ENCODE data around the gene BTBD9. TPM values are rescaled to one million over a fixed set of nuclear protein-coding genes. Genes with fewer than 3 reads are reported as not detected.

The BTBD9 gene
- total and polyA plus RNA-seq, 5 donors from 2014 or later: 11.6 to 79.7 (median 16.7) TPM

DNA sequence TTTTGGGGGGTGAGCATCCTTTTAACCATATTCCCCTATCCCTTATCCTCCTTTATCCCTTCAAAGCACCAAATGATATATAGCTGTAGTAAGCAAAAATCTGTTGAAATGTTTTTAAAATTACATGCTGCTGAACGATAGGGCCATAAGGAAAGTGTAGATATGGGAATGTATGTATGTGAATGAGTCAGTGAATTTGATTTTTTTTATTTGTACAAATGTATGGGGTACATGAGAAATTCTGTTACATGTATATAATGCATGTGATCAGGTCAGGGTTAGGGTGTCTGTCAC is 493.0 kb downstream of the BTBD9 start:
- Histone ChIP-seq H3K4me3 (ENCODE audit: low read depth, low read length) (no peak overlapping the region), H3K36me3 (ENCODE audit: control insufficient read depth, insufficient read depth, low read length) (peaks cover 18% of the 10 kb centered on the region), H3K9me3 (ENCODE audit: control insufficient read depth in 2 of 2, low read length in 2 of 2) (no peaks in the 10 kb centered on the region), H3K27me3 (ENCODE audit: control insufficient read depth, insufficient read depth, low read length) (no peaks in the 10 kb centered on the region), H3K4me1 (ENCODE audit: control insufficient read depth, insufficient read depth, low read length, poor library complexity, severe bottlenecking) (no peaks in the 10 kb centered on the region), H3K27ac (ENCODE audit: insufficient read depth, low read length, poor library complexity, severe bottlenecking) (no peak overlapping the region)
- H3K27ac Mint-ChIP-seq: no peak overlapping the region
- ATAC-seq (ENCODE audit: low read depth in 2 of 2) (no peak), DNase-seq (no peak)
- peaks cover 14 to 17% (median 16%) of the 10 kb centered on the region in 4 donors for H3K4me1 Mint-ChIP-seq
- H3K27me3 Mint-ChIP-seq: no peaks in the 10 kb centered on the region
- H3K4me3 Mint-ChIP-seq: no peak overlapping the region
- H3K36me3 Mint-ChIP-seq: peaks cover 20% of the 10 kb centered on the region
- no peaks in the 10 kb centered on the region for H3K9me3 Mint-ChIP-seq

GRCh38 chr6:38146021-38146733 is 493.6 kb downstream of the BTBD9 start:
- peaks cover 18% of the 10 kb centered on the region for H3K36me3 ChIP-seq (ENCODE audit: control insufficient read depth, insufficient read depth, low read length)
- H3K9me3 ChIP-seq (ENCODE audit: control insufficient read depth in 2 of 2, low read length in 2 of 2): no peaks in the 10 kb centered on the region
- Mint-ChIP-seq H3K9me3 (no peaks in the 10 kb centered on the region), H3K27ac (peak overlapping the region in 1 of 3 donors; percentile 37), H3K36me3 (peaks cover 24% of the 10 kb centered on the region), H3K27me3 (no peaks in the 10 kb centered on the region), H3K4me3 (no peak overlapping the region), H3K4me1 (peaks cover 17 to 20% (median 18%) of the 10 kb centered on the region in 4 donors)
- H3K27ac ChIP-seq (ENCODE audit: insufficient read depth, low read length, poor library complexity, severe bottlenecking): no peak overlapping the region
- ATAC-seq (ENCODE audit: low read depth in 2 of 2): no peak
- H3K4me3 ChIP-seq (ENCODE audit: low read depth, low read length): no peak overlapping the region
- no peaks in the 10 kb centered on the region for H3K27me3 ChIP-seq (ENCODE audit: control insufficient read depth, insufficient read depth, low read length)
- no peak for DNase-seq
- H3K4me1 ChIP-seq (ENCODE audit: control insufficient read depth, insufficient read depth, low read length, poor library complexity, severe bottlenecking): no peaks in the 10 kb centered on the region

DNA sequence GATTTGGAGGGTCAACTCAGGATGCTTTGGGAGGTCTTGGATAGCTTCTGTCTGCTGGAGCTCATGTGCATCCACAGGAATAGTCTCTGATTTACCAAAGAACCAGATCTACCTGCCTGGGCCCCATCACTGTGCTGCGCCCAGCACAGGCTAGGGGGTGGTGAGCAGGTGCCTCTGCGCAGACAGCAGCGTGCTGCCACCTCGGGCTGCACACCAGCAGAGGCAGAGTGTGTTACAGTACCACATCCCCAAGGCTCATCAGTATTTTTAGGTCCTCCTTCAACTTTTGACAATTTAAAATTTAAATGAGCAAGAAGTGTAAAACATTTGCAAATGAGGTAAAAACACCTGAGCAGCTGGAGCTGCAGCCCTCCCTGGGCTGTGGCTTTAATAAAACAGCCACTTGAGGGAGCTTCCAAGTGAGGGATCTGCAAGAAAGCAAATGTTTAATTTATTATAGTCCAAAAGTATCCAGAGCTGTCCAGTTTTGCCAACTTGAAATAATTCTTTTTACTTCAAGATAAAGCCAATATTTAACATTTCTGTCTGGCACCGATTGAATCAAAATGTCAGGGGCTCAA is 495.3 kb downstream of the BTBD9 start:
- no peaks in the 10 kb centered on the region for H3K9me3 Mint-ChIP-seq
- no peak for ATAC-seq (ENCODE audit: low read depth in 2 of 2)
- peaks cover 18% of the 10 kb centered on the region for H3K36me3 ChIP-seq (ENCODE audit: control insufficient read depth, insufficient read depth, low read length)
- DNase-seq: no peak
- H3K9me3 ChIP-seq (ENCODE audit: control insufficient read depth in 2 of 2, low read length in 2 of 2): no peaks in the 10 kb centered on the region
- H3K27me3 ChIP-seq (ENCODE audit: control insufficient read depth, insufficient read depth, low read length): no peaks in the 10 kb centered on the region
- no peak overlapping the region for H3K4me3 Mint-ChIP-seq
- no peak overlapping the region for H3K4me3 ChIP-seq (ENCODE audit: low read depth, low read length)
- H3K27me3 Mint-ChIP-seq: no peaks in the 10 kb centered on the region
- H3K27ac ChIP-seq (ENCODE audit: insufficient read depth, low read length, poor library complexity, severe bottlenecking): no peak overlapping the region
- peaks cover 20 to 22% (median 21%) of the 10 kb centered on the region in 4 donors for H3K4me1 Mint-ChIP-seq
- no peaks in the 10 kb centered on the region for H3K4me1 ChIP-seq (ENCODE audit: control insufficient read depth, insufficient read depth, low read length, poor library complexity, severe bottlenecking)
- H3K27ac Mint-ChIP-seq: no peak overlapping the region
- H3K36me3 Mint-ChIP-seq: peaks cover 22% of the 10 kb centered on the region

GRCh38 chr6:38143191-38144150 is 496.3 kb downstream of the BTBD9 start:
- no peak for ATAC-seq (ENCODE audit: low read depth in 2 of 2)
- H3K4me3 Mint-ChIP-seq: no peak overlapping the region
- no peaks in the 10 kb centered on the region for H3K9me3 Mint-ChIP-seq
- no peaks in the 10 kb centered on the region for H3K9me3 ChIP-seq (ENCODE audit: control insufficient read depth in 2 of 2, low read length in 2 of 2)
- H3K27ac Mint-ChIP-seq: peak overlapping the region; percentile 33 to 72 (median 70)
- H3K36me3 ChIP-seq (ENCODE audit: control insufficient read depth, insufficient read depth, low read length): peaks cover 10% of the 10 kb centered on the region
- peaks cover 30% of the 10 kb centered on the region for H3K36me3 Mint-ChIP-seq
- no peak overlapping the region for H3K4me3 ChIP-seq (ENCODE audit: low read depth, low read length)
- no peaks in the 10 kb centered on the region for H3K27me3 Mint-ChIP-seq
- no peaks in the 10 kb centered on the region for H3K27me3 ChIP-seq (ENCODE audit: control insufficient read depth, insufficient read depth, low read length)
- H3K27ac ChIP-seq (ENCODE audit: insufficient read depth, low read length, poor library complexity, severe bottlenecking): no peak overlapping the region
- H3K4me1 Mint-ChIP-seq: peaks cover 22 to 29% (median 22%) of the 10 kb centered on the region in 4 donors
- no peak for DNase-seq
- H3K4me1 ChIP-seq (ENCODE audit: control insufficient read depth, insufficient read depth, low read length, poor library complexity, severe bottlenecking): no peaks in the 10 kb centered on the region

GRCh38 chr6:38142178-38142902 is 497.4 kb downstream of the BTBD9 start:
- Histone ChIP-seq H3K27ac (ENCODE audit: insufficient read depth, low read length, poor library complexity, severe bottlenecking) (no peak overlapping the region), H3K36me3 (ENCODE audit: control insufficient read depth, insufficient read depth, low read length) (peaks cover 8% of the 10 kb centered on the region), H3K4me1 (ENCODE audit: control insufficient read depth, insufficient read depth, low read length, poor library complexity, severe bottlenecking) (no peaks in the 10 kb centered on the region), H3K27me3 (ENCODE audit: control insufficient read depth, insufficient read depth, low read length) (no peaks in the 10 kb centered on the region), H3K9me3 (ENCODE audit: control insufficient read depth in 2 of 2, low read length in 2 of 2) (no peaks in the 10 kb centered on the region), H3K4me3 (ENCODE audit: low read depth, low read length) (no peak overlapping the region)
- DNase-seq (no peak), ATAC-seq (ENCODE audit: low read depth in 2 of 2) (no peak)
- no peaks in the 10 kb centered on the region for H3K9me3 Mint-ChIP-seq
- no peak overlapping the region for H3K4me3 Mint-ChIP-seq
- H3K27ac Mint-ChIP-seq: peak overlapping the region in 1 of 3 donors; percentile 72
- no peaks in the 10 kb centered on the region for H3K27me3 Mint-ChIP-seq
- H3K4me1 Mint-ChIP-seq: peaks cover 18 to 28% (median 22%) of the 10 kb centered on the region in 4 donors
- H3K36me3 Mint-ChIP-seq: peaks cover 27% of the 10 kb centered on the region

GRCh38 chr6:38141716-38142115 is 498.0 kb downstream of the BTBD9 start:
- ATAC-seq (ENCODE audit: low read depth in 2 of 2) (no peak), DNase-seq (no peak)
- peaks cover 15 to 27% (median 22%) of the 10 kb centered on the region in 4 donors for H3K4me1 Mint-ChIP-seq
- H3K27ac ChIP-seq (ENCODE audit: insufficient read depth, low read length, poor library complexity, severe bottlenecking): no peak overlapping the region
- H3K4me3 Mint-ChIP-seq: no peak overlapping the region
- H3K27me3 ChIP-seq (ENCODE audit: control insufficient read depth, insufficient read depth, low read length): no peaks in the 10 kb centered on the region
- H3K4me3 ChIP-seq (ENCODE audit: low read depth, low read length): no peak overlapping the region
- H3K9me3 Mint-ChIP-seq: no peaks in the 10 kb centered on the region
- H3K4me1 ChIP-seq (ENCODE audit: control insufficient read depth, insufficient read depth, low read length, poor library complexity, severe bottlenecking): no peaks in the 10 kb centered on the region
- H3K27me3 Mint-ChIP-seq: no peaks in the 10 kb centered on the region
- H3K36me3 Mint-ChIP-seq: peaks cover 26% of the 10 kb centered on the region
- H3K27ac Mint-ChIP-seq: no peak overlapping the region
- no peaks in the 10 kb centered on the region for H3K9me3 ChIP-seq (ENCODE audit: control insufficient read depth in 2 of 2, low read length in 2 of 2)
- peaks cover 8% of the 10 kb centered on the region for H3K36me3 ChIP-seq (ENCODE audit: control insufficient read depth, insufficient read depth, low read length)

- peak overlapping the region in 1 of 3 donors; percentile 14 for H3K27ac Mint-ChIP-seq
- no peaks in the 10 kb centered on the region for H3K27me3 Mint-ChIP-seq
- Histone ChIP-seq H3K9me3 (ENCODE audit: control insufficient read depth in 2 of 2, low read length in 2 of 2) (no peaks in the 10 kb centered on the region), H3K27me3 (ENCODE audit: control insufficient read depth, insufficient read depth, low read length) (no peaks in the 10 kb centered on the region), H3K4me3 (ENCODE audit: low read depth, low read length) (no peak overlapping the region), H3K36me3 (ENCODE audit: control insufficient read depth, insufficient read depth, low read length) (peaks cover 8% of the 10 kb centered on the region), H3K27ac (ENCODE audit: insufficient read depth, low read length, poor library complexity, severe bottlenecking) (no peak overlapping the region), H3K4me1 (ENCODE audit: control insufficient read depth, insufficient read depth, low read length, poor library complexity, severe bottlenecking) (no peaks in the 10 kb centered on the region)
- peaks cover 22% of the 10 kb centered on the region for H3K36me3 Mint-ChIP-seq
- H3K9me3 Mint-ChIP-seq: no peaks in the 10 kb centered on the region
- DNase-seq: no peak
- no peak for ATAC-seq (ENCODE audit: low read depth in 2 of 2)
- H3K4me3 Mint-ChIP-seq: no peak overlapping the region
- H3K4me1 Mint-ChIP-seq: peaks cover 15 to 26% (median 20%) of the 10 kb centered on the region in 4 donors
Observed at GRCh38 chr6:38141085-38141484, 498.6 kb downstream of the BTBD9 start.

Measured in CD4-positive, CD25-positive, alpha-beta regulatory T cell (primary cell).